ENCODE results near the gene TRIM49D1.
"Not testable (repeated sequence)": the region's sequence is repeated elsewhere in the genome, so short reads cannot be mapped to it uniquely, and the experiment has no call there.

TRIM49D1 gene

DNA sequence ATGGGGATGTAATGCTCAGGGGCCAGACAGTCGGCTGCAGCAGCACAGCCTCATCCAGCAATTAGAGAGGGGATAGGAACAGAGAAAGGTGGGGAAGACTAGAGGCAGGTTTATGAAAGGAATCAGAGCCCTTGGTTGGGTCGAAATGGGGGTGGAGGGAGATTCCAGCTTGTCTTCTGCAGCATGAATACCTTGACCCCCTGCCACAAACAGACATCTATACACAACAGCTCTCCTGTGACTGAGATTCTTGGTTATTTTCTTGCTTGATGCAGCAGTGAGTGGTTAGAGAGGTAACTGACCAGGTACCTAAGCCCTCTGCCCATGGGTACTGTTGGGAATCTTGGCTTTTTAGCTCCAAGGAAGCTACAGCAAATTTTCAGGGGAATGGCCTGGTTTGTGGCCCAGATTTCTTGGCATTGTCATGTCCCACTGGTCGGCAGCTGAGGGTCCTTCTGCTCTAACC is at the start of gene TRIM49D1:
TSS of gene TRIM49D1 (minus strand) at position 51 of the 466 bp plus-strand sequence. CDS start 4,535 bp downstream, outside the sequence.
- in situ Hi-C loops (cut with HindIII; ENCODE audit: low sequenced_read_pairs) = no loop called here

DNA sequence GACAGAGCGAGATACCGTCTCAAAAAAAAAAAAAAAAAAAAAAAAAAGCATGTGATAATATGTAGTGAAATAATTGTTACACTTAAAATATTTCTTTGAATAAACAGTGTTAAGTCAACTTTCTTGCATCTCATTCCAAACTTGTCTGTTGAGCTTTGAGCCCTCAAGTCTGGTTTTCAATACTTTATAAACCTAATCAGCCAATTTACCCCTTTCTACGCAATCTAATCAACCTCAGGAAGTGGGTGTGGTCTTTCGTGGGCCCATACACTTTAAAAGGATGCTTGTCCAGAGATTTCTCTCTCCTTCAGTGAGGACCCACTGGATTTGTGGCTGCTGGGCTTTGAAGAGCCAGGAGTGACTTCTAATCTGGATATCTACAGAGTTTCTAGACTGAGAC is 43.7 kb upstream of the TRIM49D1 start, which contains the start of gene TRIM64:
TSS of gene TRIM64 (plus strand) at position 301 of the 400 bp plus-strand sequence. CDS start 2,467 bp downstream, outside the sequence.
- in situ Hi-C loops (cut with HindIII; ENCODE audit: low sequenced_read_pairs) = not testable (repeated sequence)

GRCh38 chr11:89960833-89961232 is 38.8 kb upstream of the TRIM49D1 start:
- in situ Hi-C loops (cut with HindIII; ENCODE audit: low sequenced_read_pairs) = not testable (repeated sequence)

DNA sequence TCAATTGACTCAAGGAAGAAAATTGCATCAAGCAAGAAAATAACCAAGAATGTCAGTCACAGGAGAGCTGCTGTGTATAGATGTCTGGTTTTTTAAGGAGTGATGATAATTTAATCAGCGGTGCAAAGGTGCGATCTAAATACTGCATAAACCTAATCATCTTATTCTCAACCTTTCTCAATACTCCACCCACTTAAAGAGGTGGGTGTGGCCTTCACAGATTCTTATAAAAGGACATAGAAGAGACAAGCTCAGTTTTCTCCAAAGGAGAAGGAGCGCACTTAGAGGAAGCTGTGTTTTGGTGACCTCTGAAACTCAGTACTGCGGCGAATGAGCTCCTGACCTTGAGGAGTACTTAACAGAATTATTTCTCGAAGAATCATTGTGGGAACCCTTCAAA is 1.7 kb upstream of the TRIM49D1 start, which contains the start of gene TRIM49D2:
TSS of gene TRIM49D2 (plus strand) at position 301 of the 400 bp plus-strand sequence. CDS start 2,698 bp downstream, outside the sequence.
- in situ Hi-C loops (cut with HindIII; ENCODE audit: low sequenced_read_pairs) = not testable (repeated sequence)

DNA sequence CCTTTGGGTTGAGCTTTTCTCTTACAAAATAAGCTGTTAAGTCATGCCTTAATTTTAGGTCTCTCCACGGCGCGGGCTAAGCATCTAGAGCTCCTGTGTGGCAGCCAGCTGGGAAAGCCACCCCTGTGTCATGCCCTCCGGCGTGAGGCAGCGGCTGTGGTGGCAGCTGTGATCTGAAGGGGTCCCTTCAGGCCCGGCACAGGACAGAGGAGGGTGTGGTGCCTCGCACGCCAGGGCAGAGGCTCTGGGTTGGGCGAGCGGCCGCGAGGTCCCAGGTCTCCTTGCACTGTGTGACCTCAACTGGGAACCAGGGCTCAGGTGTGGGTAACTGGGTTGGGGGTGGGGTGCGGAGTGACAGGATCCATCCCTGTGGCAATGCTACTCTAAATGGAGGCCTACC is 21.2 kb downstream of the TRIM49D1 start:
- in situ Hi-C loops (cut with HindIII; ENCODE audit: low sequenced_read_pairs) = not testable (repeated sequence)

DNA sequence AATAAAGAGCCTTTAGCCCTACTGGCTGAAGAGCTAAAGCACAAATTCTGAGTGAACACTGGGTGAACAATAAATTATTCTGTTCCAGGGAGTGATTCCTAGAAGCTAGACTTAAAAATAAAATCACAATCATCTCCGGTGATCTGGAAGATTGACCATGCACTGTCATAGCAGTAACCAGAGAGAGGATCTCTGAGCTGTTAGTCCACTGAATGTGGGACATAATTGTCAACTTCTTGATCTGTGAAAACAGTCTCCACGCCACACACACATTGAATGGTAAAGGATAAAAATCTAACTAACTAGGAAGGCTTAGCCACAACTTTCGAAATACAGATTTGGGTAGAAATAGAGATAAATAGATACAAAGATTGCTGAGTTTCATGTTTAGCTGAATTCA is 28.8 kb downstream of the TRIM49D1 start:
- in situ Hi-C loops (cut with HindIII; ENCODE audit: low sequenced_read_pairs) = not testable (repeated sequence)

DNA sequence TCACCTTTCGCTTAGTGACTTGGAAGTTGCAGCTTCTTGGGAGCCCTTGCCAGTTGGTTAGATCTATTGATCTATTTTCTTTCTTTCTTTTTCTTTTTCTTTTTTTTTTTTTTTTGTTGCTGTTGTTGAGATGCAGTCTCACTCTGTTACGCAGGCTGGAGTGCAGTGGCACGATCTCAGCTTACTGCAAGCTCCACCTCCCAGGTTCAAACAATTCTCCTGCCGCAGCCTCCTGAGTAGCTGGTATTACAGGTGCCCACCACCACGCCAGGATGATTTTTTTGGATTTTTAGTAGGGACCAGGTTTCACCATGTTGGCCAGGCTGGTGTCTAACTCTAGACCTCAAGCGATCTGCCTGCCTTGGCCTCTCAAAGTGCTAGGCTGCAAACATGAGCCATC is 44.5 kb downstream of the TRIM49D1 start:
- in situ Hi-C loops (cut with HindIII; ENCODE audit: low sequenced_read_pairs) = not testable (repeated sequence)

- in situ Hi-C loops (cut with HindIII; ENCODE audit: low sequenced_read_pairs) = not testable (repeated sequence)
Measured at GRCh38 chr11:89872588-89872987, 49.5 kb downstream of the TRIM49D1 start.

GRCh38 chr11:89865223-89865622 is 56.8 kb downstream of the TRIM49D1 start:
- in situ Hi-C loops (cut with HindIII; ENCODE audit: low sequenced_read_pairs) = not testable (repeated sequence)

DNA sequence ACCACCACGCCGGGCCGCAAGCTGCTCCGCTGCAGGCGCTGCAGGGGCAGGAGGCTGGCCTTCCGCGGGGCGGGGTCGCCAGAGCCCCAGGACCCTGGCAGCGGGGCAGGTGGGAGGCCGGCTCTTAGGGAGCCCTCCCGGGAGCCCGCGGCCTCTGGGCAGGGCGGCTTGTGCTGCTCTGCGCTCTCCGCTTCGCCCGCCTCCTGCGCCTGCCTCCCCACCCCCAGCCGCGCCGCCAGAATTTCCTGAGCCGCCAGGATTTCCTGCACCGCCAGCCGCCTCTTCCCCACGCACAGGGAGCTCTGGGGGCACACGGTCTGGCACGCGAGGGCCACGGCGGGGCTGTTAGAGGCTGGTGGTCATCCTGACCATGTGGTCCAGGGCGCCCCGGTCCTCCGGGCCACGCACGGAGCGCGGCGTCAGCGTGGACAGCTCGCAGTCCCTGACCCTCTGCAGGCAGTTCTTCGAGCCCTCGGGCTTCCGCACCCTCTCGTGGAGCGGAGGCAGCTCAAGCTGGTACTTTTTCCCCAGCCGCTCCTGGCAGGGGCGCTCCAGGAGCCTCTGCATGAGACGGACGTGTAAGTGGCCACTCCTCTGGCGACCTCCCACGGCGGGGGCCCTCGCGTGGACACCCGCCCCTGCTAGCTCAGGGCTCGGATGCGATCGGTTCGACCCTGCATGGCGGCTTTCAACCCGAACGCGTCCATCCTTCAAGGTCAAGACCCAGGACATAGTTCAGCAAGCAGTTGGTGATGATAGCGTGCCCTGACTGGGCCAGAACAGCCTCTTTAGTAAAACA is 57.9 kb downstream of the TRIM49D1 start:
- in situ Hi-C loops (cut with HindIII; ENCODE audit: low sequenced_read_pairs) = not testable (repeated sequence)
